ENCODE data around the gene PDCD7.

DNA sequence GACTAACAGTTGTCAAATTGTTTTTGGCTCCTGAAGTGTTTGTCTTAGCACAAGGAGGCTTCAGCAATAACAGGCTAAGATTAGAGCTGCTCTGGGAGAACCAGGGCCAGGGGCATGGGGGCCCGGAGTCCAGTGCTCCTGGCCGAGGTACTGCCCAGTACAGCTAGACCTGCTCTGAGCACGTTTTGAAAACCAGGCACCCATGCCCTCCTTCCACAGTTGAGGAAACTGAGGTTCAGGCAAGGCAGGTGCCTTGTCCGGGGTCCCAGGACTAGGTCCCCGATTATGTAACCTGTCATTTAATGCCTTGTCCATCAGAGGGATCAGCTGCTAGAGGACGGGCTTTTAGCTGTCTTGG is 37.9 kb downstream of the PDCD7 start:
- TF ChIP-seq, protein P1, sequence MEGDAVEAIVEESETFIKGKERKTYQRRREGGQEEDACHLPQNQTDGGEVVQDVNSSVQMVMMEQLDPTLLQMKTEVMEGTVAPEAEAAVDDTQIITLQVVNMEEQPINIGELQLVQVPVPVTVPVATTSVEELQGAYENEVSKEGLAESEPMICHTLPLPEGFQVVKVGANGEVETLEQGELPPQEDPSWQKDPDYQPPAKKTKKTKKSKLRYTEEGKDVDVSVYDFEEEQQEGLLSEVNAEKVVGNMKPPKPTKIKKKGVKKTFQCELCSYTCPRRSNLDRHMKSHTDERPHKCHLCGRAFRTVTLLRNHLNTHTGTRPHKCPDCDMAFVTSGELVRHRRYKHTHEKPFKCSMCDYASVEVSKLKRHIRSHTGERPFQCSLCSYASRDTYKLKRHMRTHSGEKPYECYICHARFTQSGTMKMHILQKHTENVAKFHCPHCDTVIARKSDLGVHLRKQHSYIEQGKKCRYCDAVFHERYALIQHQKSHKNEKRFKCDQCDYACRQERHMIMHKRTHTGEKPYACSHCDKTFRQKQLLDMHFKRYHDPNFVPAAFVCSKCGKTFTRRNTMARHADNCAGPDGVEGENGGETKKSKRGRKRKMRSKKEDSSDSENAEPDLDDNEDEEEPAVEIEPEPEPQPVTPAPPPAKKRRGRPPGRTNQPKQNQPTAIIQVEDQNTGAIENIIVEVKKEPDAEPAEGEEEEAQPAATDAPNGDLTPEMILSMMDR (IDR thresholded peaks at IDR 0.05; ENCODE audit: borderline replicate concordance, extremely low read depth, low read length, poor library complexity, severe bottlenecking) = no peak
- no peak for TF ChIP-seq EZH2 (IDR thresholded peaks at IDR 0.05; ENCODE audit: borderline replicate concordance, low read depth, low read length, severe bottlenecking)
